ENCODE measurements around the gene MAF.

Gene MAF

DNA sequence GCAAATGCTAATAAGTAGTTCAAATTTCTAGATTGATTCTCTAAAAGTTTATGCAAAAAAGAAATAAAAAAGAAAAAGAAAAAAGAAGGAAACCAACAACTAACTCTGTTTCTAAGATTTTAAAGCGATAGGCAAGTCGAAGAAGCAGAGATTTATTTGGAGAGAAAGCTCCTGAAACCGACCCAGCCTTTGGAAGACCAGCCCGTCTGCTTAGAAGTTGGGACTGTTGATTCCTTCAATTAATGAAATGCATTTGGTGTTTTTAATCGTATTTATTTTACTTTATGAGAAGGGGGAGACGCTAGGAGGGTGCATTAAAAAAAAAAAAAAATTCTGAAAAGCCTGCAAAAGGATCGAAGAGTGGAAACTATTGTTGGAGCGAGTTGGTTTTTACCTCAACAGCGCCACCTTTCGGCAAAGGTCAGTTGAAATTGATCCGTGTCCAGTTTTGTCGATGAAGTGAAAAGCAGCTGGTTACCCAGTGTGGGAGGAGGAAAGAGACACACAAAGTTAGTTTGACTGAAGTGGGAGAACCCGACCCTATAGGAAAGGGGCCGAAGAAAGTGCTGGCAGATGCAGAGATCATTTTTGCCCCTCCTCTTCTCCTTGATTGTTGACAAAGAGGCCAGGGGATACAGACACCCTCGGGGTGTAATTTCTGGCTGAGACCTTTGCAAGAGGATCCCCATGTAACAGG lies 1.5 kb upstream of the MAF start:
- peak; percentile 67 for ATAC-seq
- TF ChIP-seq ZNF8 (CRISPR knock-in tag; IDR thresholded peaks at IDR 0.05) (no peak), ISL1 (CRISPR knock-in tag; IDR thresholded peaks at IDR 0.05) (no peak), ZFP3 (CRISPR knock-in tag; IDR thresholded peaks at IDR 0.05) (no peak), ESRRG (CRISPR knock-in tag; IDR thresholded peaks at IDR 0.05) (no peak)

DNA sequence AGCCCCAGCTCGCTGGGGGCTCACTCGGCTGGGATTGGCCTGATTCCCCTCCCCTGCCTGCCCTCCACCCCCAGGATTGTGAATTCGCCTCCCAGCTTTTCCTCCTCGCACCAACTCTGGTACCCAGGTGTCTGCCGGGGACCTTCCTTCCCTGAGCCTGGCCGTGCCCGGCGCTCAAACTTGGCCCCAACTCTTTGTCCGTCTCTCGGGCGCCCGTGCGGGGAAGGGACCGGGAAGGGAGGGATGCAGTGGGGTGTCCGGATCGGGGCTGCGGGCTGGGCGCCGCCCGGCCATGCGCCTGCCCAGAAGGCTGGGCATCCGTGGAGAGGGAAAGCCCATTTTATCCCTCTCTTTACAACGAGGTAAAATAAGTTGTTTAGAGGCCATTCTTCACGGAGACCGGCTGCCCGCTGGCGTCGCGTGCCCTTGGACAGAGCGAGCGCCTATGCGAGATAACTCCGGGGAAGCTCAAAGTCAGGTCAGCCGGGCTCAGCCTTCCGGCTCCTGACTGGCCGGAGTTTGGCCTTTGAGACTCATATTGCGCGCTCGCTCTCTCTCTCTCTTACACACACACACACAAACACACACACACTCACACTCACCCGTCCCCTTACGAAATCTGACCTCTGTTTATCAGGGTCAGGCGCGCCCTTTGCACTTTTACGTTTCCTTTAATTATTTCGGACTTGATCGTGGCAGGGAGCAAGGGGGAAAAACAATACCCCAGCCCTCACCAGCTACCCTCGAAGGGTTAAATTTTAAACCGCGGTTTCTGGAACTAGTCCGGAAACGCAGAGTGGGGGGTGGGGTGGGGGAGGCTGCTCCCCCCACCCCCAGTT lies 774 bp upstream of the MAF start:
- ATAC-seq = peak; percentile 73
- TF ChIP-seq ZNF8 (CRISPR knock-in tag; IDR thresholded peaks at IDR 0.05) (no peak), PPARA (CRISPR knock-in tag; IDR thresholded peaks at IDR 0.05; ENCODE audit: borderline replicate concordance) (no peak), ISL1 (CRISPR knock-in tag; IDR thresholded peaks at IDR 0.05) (no peak), ZC3H10 (CRISPR knock-in tag; IDR thresholded peaks at IDR 0.05) (no peak), TCF4 (CRISPR knock-in tag; IDR thresholded peaks at IDR 0.05; ENCODE audit: borderline replicate concordance) (no peak), TOX (CRISPR knock-in tag; IDR thresholded peaks at IDR 0.05; ENCODE audit: borderline replicate concordance) (no peak), OSR1 (CRISPR knock-in tag; IDR thresholded peaks at IDR 0.05) (no peak), GLIS3 (CRISPR knock-in tag; IDR thresholded peaks at IDR 0.05) (no peak), ZNF565 (CRISPR knock-in tag; conservative IDR thresholded peaks at IDR 0.05; ENCODE audit: low read depth) (no peak), ZFP30 (CRISPR knock-in tag; IDR thresholded peaks at IDR 0.05) (no peak), CSDC2 (CRISPR knock-in tag; IDR thresholded peaks at IDR 0.05) (no peak)
- TF ChIP-seq, protein P1, sequence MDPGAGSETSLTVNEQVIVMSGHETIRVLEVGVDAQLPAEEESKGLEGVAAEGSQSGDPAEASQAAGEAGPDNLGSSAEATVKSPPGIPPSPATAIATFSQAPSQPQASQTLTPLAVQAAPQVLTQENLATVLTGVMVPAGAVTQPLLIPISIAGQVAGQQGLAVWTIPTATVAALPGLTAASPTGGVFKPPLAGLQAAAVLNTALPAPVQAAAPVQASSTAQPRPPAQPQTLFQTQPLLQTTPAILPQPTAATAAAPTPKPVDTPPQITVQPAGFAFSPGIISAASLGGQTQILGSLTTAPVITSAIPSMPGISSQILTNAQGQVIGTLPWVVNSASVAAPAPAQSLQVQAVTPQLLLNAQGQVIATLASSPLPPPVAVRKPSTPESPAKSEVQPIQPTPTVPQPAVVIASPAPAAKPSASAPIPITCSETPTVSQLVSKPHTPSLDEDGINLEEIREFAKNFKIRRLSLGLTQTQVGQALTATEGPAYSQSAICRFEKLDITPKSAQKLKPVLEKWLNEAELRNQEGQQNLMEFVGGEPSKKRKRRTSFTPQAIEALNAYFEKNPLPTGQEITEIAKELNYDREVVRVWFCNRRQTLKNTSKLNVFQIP (CRISPR knock-in tag; IDR thresholded peaks at IDR 0.05; ENCODE audit: borderline replicate concordance, low read depth) = no peak

DNA sequence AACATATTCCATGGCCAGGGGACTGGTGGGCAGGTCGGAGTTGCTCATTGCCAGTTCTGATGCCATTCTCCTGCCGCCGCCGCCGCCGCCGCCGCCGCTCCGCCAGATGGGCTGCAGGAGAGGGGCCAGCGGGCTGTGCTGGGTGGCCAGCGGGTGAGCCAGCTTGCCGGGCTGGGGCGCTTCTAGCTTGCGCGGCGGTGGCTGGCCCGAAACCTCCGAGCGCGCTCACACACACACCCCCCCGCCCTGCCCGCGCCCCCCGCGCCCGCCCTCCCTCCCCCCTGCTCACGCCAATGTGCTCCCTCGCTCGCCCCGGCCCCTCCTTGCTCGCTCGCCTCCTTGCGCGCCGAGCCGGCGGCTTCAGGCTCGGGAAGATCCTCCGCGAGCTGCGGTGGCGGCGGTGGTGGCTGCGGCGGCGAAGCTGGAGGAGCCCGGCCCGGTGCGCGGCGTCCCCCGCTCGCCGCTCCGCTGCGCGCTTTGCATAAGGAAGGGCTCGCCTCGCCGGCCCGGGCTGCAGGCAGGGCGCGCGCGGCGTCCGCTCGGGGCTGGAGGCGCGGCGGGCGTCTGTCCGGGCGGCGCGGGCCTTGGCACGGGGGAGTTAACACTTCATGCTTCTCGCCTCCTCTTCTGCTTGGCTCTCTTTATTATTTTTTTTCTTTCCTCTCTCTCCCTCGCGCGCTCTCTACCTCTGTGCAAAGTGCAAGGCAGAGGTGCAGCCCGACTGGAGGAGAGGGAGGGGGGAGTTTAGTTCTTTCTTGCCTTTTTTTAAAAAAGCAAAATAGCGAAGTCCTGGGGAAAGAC lies 500 bp downstream of the MAF start:
- peak; percentile 45 for ATAC-seq
- TF ChIP-seq GLIS3 (CRISPR knock-in tag; IDR thresholded peaks at IDR 0.05) (no peak), ZFP3 (CRISPR knock-in tag; IDR thresholded peaks at IDR 0.05) (no peak), SNAI2 (CRISPR knock-in tag; IDR thresholded peaks at IDR 0.05) (no peak), ARNTL (CRISPR knock-in tag; IDR thresholded peaks at IDR 0.05; ENCODE audit: borderline replicate concordance, low read depth) (no peak), OSR1 (CRISPR knock-in tag; IDR thresholded peaks at IDR 0.05) (no peak), ISL1 (CRISPR knock-in tag; IDR thresholded peaks at IDR 0.05) (no peak), PPARA (CRISPR knock-in tag; IDR thresholded peaks at IDR 0.05; ENCODE audit: borderline replicate concordance) (no peak), ZNF565 (CRISPR knock-in tag; conservative IDR thresholded peaks at IDR 0.05; ENCODE audit: low read depth) (no peak), ZC3H10 (CRISPR knock-in tag; IDR thresholded peaks at IDR 0.05) (no peak), BACH2 (CRISPR knock-in tag; IDR thresholded peaks at IDR 0.05; ENCODE audit: borderline replicate concordance) (no peak), ZFP30 (CRISPR knock-in tag; IDR thresholded peaks at IDR 0.05) (no peak), TOX (CRISPR knock-in tag; IDR thresholded peaks at IDR 0.05; ENCODE audit: borderline replicate concordance) (no peak)
- TF ChIP-seq, protein P2, sequence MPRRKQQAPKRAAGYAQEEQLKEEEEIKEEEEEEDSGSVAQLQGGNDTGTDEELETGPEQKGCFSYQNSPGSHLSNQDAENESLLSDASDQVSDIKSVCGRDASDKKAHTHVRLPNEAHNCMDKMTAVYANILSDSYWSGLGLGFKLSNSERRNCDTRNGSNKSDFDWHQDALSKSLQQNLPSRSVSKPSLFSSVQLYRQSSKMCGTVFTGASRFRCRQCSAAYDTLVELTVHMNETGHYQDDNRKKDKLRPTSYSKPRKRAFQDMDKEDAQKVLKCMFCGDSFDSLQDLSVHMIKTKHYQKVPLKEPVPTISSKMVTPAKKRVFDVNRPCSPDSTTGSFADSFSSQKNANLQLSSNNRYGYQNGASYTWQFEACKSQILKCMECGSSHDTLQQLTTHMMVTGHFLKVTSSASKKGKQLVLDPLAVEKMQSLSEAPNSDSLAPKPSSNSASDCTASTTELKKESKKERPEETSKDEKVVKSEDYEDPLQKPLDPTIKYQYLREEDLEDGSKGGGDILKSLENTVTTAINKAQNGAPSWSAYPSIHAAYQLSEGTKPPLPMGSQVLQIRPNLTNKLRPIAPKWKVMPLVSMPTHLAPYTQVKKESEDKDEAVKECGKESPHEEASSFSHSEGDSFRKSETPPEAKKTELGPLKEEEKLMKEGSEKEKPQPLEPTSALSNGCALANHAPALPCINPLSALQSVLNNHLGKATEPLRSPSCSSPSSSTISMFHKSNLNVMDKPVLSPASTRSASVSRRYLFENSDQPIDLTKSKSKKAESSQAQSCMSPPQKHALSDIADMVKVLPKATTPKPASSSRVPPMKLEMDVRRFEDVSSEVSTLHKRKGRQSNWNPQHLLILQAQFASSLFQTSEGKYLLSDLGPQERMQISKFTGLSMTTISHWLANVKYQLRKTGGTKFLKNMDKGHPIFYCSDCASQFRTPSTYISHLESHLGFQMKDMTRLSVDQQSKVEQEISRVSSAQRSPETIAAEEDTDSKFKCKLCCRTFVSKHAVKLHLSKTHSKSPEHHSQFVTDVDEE (CRISPR knock-in tag; IDR thresholded peaks at IDR 0.05) = no peak
- TF ChIP-seq, protein P3, sequence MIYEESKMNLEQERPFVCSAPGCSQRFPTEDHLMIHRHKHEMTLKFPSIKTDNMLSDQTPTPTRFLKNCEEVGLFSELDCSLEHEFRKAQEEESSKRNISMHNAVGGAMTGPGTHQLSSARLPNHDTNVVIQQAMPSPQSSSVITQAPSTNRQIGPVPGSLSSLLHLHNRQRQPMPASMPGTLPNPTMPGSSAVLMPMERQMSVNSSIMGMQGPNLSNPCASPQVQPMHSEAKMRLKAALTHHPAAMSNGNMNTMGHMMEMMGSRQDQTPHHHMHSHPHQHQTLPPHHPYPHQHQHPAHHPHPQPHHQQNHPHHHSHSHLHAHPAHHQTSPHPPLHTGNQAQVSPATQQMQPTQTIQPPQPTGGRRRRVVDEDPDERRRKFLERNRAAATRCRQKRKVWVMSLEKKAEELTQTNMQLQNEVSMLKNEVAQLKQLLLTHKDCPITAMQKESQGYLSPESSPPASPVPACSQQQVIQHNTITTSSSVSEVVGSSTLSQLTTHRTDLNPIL (CRISPR knock-in tag; IDR thresholded peaks at IDR 0.05; ENCODE audit: low read depth) = no peak
- TF ChIP-seq, protein P4, sequence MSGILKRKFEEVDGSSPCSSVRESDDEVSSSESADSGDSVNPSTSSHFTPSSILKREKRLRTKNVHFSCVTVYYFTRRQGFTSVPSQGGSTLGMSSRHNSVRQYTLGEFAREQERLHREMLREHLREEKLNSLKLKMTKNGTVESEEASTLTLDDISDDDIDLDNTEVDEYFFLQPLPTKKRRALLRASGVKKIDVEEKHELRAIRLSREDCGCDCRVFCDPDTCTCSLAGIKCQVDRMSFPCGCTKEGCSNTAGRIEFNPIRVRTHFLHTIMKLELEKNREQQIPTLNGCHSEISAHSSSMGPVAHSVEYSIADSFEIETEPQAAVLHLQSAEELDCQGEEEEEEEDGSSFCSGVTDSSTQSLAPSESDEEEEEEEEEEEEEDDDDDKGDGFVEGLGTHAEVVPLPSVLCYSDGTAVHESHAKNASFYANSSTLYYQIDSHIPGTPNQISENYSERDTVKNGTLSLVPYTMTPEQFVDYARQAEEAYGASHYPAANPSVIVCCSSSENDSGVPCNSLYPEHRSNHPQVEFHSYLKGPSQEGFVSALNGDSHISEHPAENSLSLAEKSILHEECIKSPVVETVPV (CRISPR knock-in tag; IDR thresholded peaks at IDR 0.05) = no peak
